ENCODE measurements around the gene FADS6.
"Not testable (repeated sequence)": the region's sequence is repeated elsewhere in the genome, so short reads cannot be mapped to it uniquely, and the experiment has no call there.

FADS6 gene

DNA sequence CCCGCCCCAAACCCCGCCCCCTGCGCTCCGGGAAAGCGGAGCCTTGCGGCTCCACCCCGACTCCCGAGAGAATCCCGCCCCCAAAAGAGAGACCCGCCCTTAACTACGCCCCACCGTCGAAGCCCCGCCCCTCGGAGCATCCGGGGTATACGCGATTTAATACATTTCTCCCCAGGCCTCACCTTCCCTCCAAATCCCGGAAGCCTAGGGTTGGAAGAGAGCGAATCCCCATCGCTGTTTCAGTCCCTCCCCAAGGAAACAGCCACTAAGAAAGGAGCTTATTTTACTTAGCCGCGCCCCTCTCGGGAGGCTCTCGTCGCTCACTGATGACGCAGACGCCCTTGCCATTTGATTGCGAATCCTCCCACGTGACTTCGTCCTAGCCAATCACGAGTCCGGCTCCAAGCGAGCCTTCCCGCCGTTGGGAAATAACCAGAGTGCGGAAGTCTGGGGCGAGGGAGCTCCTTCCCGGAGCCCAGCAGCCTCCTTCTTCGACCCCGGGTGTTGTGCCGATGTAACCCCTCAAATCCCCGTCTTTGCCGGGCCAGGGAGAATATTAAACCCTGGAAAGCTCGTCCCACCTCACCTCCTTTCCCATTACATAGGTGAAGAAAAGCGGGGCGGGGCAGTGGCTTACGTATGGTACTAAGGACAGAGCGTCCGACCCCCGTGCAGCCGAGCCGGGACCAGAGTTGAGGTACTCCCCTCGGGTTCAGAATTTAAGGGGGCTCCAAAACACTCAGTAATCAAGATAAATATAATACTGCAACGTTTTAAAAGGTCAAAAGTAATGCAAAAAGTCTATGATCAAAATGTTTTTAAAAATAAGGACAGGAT, 20.2 kb downstream of the FADS6 start:
- peak; percentile 96 for DNase-seq (ENCODE audit: extremely low read depth, insufficient read length)
- H3K4me3 ChIP-seq (replicated peaks; ENCODE audit: low read depth, low read length) = peak overlapping the region; percentile 97
- H3K36me3 ChIP-seq (ENCODE audit: control insufficient read depth, insufficient read depth, low read length) = peaks cover 10% of the 10 kb centered on the region
- no peak for TF ChIP-seq CTCF (IDR thresholded peaks at IDR 0.05; ENCODE audit: insufficient read depth, low read length, poor library complexity, severe bottlenecking)
- no peaks in the 10 kb centered on the region for H3K27me3 ChIP-seq (replicated peaks; ENCODE audit: control insufficient read depth, insufficient read depth, low read length)

DNA sequence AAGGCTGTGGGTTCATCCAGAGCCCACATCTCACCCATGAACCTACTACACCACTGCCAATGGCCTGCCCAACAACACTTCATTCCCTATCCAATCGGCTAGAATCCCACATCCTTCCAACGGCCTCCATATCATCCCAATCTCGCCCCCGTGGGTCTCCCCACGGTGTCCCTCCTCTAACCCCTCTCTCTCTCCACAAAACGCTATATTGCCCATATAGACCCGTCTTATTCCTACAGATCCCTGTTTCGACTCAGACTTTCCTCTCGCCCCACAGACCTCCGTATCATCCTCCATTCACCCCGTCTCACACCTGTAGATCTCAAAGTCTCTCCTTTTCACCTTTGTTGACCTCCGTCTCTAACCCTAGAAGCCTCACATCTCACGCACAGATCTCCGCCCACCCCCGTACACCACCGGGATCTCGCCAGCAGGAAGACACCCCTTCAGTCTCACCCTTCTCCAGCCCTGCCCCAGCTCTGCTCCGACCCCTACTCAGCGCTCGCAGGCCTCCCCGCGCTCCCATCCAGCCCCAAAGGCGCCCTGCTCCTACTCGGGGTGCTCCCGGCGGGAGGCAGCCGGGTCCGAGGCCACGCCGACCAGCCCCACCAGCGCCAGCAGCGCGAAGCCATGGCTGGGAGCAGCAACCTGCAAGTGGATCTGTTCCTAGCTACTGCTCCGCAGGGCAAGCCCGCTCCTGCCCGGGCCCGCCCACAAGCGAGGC, 21.0 kb downstream of the FADS6 start, which contains the start of gene FDXR:
Gene FDXR, minus strand, starts transcription at position 682 of the 724 bp plus-strand sequence. Its CDS starts 50 bp downstream, at position 632.
- peaks cover 10% of the 10 kb centered on the region for H3K36me3 ChIP-seq (ENCODE audit: control insufficient read depth, insufficient read depth, low read length)
- H3K4me3 ChIP-seq (replicated peaks; ENCODE audit: low read depth, low read length) = peak within 1 kb of the TSS; percentile 97
- no peak for TF ChIP-seq CTCF (IDR thresholded peaks at IDR 0.05; ENCODE audit: insufficient read depth, low read length, poor library complexity, severe bottlenecking)
- H3K27me3 ChIP-seq (replicated peaks; ENCODE audit: control insufficient read depth, insufficient read depth, low read length) = no peaks in the 10 kb centered on the region
- DNase-seq (ENCODE audit: extremely low read depth, insufficient read length) = no peak

- peak overlapping the region; percentile 97 for H3K4me3 ChIP-seq (replicated peaks; ENCODE audit: low read depth, low read length)
- DNase-seq (ENCODE audit: extremely low read depth, insufficient read length) = no peak
These were observed 21.9 kb downstream of the FADS6 start for GRCh38 chr17:74871356-74872076.

DNA sequence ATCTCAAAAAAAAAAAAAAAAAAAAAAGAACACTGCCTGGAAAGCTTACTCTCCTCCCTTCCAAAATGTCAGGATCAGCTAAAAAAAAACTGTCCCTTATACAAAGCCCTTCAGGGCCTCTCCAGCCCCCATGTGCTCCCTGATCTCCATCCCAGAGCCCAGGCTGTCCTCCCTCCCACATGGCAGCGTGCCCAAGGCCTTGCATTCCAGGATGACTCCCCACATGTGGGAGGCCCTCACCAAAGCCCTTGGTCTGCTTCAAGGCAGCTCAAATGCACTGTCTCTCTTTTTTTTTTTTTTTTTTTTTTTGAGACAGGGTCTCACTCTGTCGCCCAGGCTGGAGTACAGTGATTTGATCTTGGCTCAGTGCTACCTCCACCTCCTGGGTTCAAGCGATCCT, 22.9 kb downstream of the FADS6 start:
- H3K4me3 ChIP-seq (replicated peaks; ENCODE audit: low read depth, low read length) = peak overlapping the region; percentile 4
- TF ChIP-seq CTCF (IDR thresholded peaks at IDR 0.05; ENCODE audit: insufficient read depth, low read length, poor library complexity, severe bottlenecking) = no peak
- H3K27me3 ChIP-seq (replicated peaks; ENCODE audit: control insufficient read depth, insufficient read depth, low read length) = no peaks in the 10 kb centered on the region
- DNase-seq (ENCODE audit: extremely low read depth, insufficient read length) = no peak
- H3K36me3 ChIP-seq (ENCODE audit: control insufficient read depth, insufficient read depth, low read length) = peaks cover 17% of the 10 kb centered on the region

More at GRCh38 chr17:74871356-74872076, 21.9 kb downstream of the FADS6 start:
- Histone ChIP-seq H3K27me3 (replicated peaks; ENCODE audit: control insufficient read depth, insufficient read depth, low read length) (no peaks in the 10 kb centered on the region), H3K36me3 (ENCODE audit: control insufficient read depth, insufficient read depth, low read length) (peaks cover 13% of the 10 kb centered on the region)
- TF ChIP-seq CTCF (IDR thresholded peaks at IDR 0.05; ENCODE audit: insufficient read depth, low read length, poor library complexity, severe bottlenecking) = no peak

GRCh38 chr17:74870028-74870427, 23.4 kb downstream of the FADS6 start:
- not testable (repeated sequence) for H3K27me3 ChIP-seq (replicated peaks; ENCODE audit: control insufficient read depth, insufficient read depth, low read length); H3K4me3 ChIP-seq (replicated peaks; ENCODE audit: low read depth, low read length); DNase-seq (ENCODE audit: extremely low read depth, insufficient read length)
- H3K36me3 ChIP-seq (ENCODE audit: control insufficient read depth, insufficient read depth, low read length) = peaks cover 20% of the 10 kb centered on the region

DNA sequence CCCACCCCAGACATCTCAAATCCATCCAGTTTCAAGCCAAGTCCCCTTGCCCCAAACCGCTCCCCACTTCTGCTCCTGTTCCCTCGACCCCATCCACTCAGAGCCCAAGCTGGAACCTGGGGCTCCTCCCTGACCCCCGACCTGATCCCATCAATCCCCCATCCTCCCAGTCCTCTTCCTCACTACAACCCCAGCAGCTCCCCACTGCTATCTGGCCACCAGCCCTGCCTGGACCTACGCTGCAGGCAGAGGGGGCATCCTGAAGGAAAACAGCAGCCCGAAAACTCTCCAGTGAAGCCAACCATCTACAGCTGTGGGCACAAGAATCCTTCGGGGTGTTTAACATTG, 24.6 kb downstream of the FADS6 start:
- no peak for DNase-seq (ENCODE audit: extremely low read depth, insufficient read length)
- TF ChIP-seq CTCF (IDR thresholded peaks at IDR 0.05; ENCODE audit: insufficient read depth, low read length, poor library complexity, severe bottlenecking) = no peak
- no peak overlapping the region for H3K4me3 ChIP-seq (replicated peaks; ENCODE audit: low read depth, low read length)
- H3K27me3 ChIP-seq (replicated peaks; ENCODE audit: control insufficient read depth, insufficient read depth, low read length) = no peaks in the 10 kb centered on the region
- H3K36me3 ChIP-seq (ENCODE audit: control insufficient read depth, insufficient read depth, low read length) = peaks cover 30% of the 10 kb centered on the region

All from GM06990 (cell line).